GM19193 (cell line): Measurements from ENCODE around the gene AGBL1.

Source experiments
- POLR2A ChIP-seq: IDR thresholded peaks from 4 replicates; pipeline ENCODE4 v1.6.1; 2011; ENCODE audit not compliant: insufficient read depth, insufficient read length; ENCODE audit errors: extremely low read depth

Gene AGBL1

GRCh38 chr15:86079508-86080266 is at the start of gene AGBL1:
Gene AGBL1, plus strand, starts transcription at chr15:86079871.
- TF ChIP-seq POLR2A = no peak

- no peak for TF ChIP-seq POLR2A
Observed at GRCh38 chr15:86034904-86035303, 44.8 kb upstream of the AGBL1 start.

- TF ChIP-seq POLR2A = no peak
Observed at GRCh38 chr15:86036243-86036642, 43.4 kb upstream of the AGBL1 start.

- no peak for TF ChIP-seq POLR2A
Observed at GRCh38 chr15:86038491-86038890, 41.2 kb upstream of the AGBL1 start.

GRCh38 chr15:86040356-86041033 is 39.2 kb upstream of the AGBL1 start:
- no peak for TF ChIP-seq POLR2A

- TF ChIP-seq POLR2A = no peak
Observed at GRCh38 chr15:86041399-86041798, 38.3 kb upstream of the AGBL1 start.

- TF ChIP-seq POLR2A = no peak
Observed at GRCh38 chr15:86042226-86042625, 37.4 kb upstream of the AGBL1 start.

- no peak for TF ChIP-seq POLR2A
Observed at GRCh38 chr15:86044981-86045380, 34.7 kb upstream of the AGBL1 start.

GRCh38 chr15:86054338-86054737 is 25.3 kb upstream of the AGBL1 start:
- TF ChIP-seq POLR2A = no peak

GRCh38 chr15:86055688-86056087 is 24.0 kb upstream of the AGBL1 start:
- no peak for TF ChIP-seq POLR2A

- TF ChIP-seq POLR2A = no peak
Observed at GRCh38 chr15:86059851-86060250, 19.8 kb upstream of the AGBL1 start.

GRCh38 chr15:86060674-86061073 is 19.0 kb upstream of the AGBL1 start:
- no peak for TF ChIP-seq POLR2A

GRCh38 chr15:86061581-86061980 is 18.1 kb upstream of the AGBL1 start:
- no peak for TF ChIP-seq POLR2A

GRCh38 chr15:86062646-86063243 is 16.9 kb upstream of the AGBL1 start:
- no peak for TF ChIP-seq POLR2A

GRCh38 chr15:86063356-86064095 is 16.1 kb upstream of the AGBL1 start:
- no peak for TF ChIP-seq POLR2A
